Left cardiac atrium (tissue), 4 donors: ENCODE data around the gene OXSR1. TPM values are rescaled to one million over a fixed set of nuclear protein-coding genes. Genes with fewer than 3 reads are reported as not detected.

Experiments used
- ATAC-seq, 2 donors: fragments of 200-7000 bp; cut with Tn5 transposase; one replicate each; pipeline ENCODE4 v1.9.1; 2020; ENCODE audit warnings: mild to moderate bottlenecking in 2 of 2, moderate library complexity in 2 of 2
- DNase-seq: peaks from one replicate; pipeline ENCODE4 v3.0.0-alpha.2; 2020
- intact Hi-C, 2 donors: fragments of 100-400 bp; cut with DNase I; formaldehyde crosslinking; loops; one replicate each; pipeline versions ENCODE4 v1.14.1 to v1.15.1; 2022 to 2023
- long read RNA-seq: library from polyadenylated mRNA; unstranded; transcript quantifications from one replicate; pipeline ENCODE4 v2.0.0, GENCODE V29; 2021
- total RNA-seq, 2 donors: library from RNA; stranded (reverse); fragmentation: NEBNext Ultra II Directional; extraction: Animal tissue kit (Norgen Biotek cat#: 25700); gene quantifications; one replicate each; pipeline ENCODE4 v1.2.1, GENCODE V29; 2021
- donor health status: DM: no; HTN: yes; CAD: no.
- donor health status: DM: no; HTN: yes; CAD: no; lungs with severe emphysema.
- donor health status: DM: yes; HTN: yes; CAD: no.
- donor health status: Dilated cardiomyopathy.

Gene OXSR1
- 10 to 100 TPM; 21.4 to 35.2 TPM for total RNA-seq
- long read RNA-seq, full-length matches to known transcripts: 5 of 16 reads
- long read RNA-seq, partial matches to known transcripts: 9 of 16 reads
- long read RNA-seq, other reads (novel, unspliced or antisense): 2 of 16 reads

- peak; percentile 94 to 97 for ATAC-seq
- peak; percentile 100 for DNase-seq
- intact Hi-C loops: no loop called here
Observed at GRCh38 chr3:38164952-38165721, at the start of gene OXSR1. OXSR1 (plus strand) TSS chr3:38165537; CDS start chr3:38165877, 340 bp downstream.

- no peak for DNase-seq
- ATAC-seq: no peak
- intact Hi-C loops: loop anchor here (5.0 to 10.0 kb wide), 2 partner anchors 231 to 359 kb away; partner anchors contain the start of gene XYLB (in 1 of the 2)
Observed at GRCh38 chr3:38115645-38116427, 49.5 kb upstream of the OXSR1 start.

GRCh38 chr3:38116471-38117162 is 48.7 kb upstream of the OXSR1 start:
- ATAC-seq (peak in 1 of 2 donors; percentile 3), DNase-seq (no peak)
- intact Hi-C loops: loop anchor here (5.0 to 10.0 kb wide), 2 partner anchors 231 to 358 kb away; partner anchors contain the start of gene XYLB (in 1 of the 2)

- DNase-seq: no peak
- peak; percentile 43 to 52 for ATAC-seq
- intact Hi-C loops: loop anchor here (5.0 to 10.0 kb wide), 2 partner anchors 230 to 358 kb away; partner anchors contain the start of gene XYLB (in 1 of the 2)
Observed at GRCh38 chr3:38117163-38117716, 48.1 kb upstream of the OXSR1 start.

GRCh38 chr3:38117748-38118420 is 47.5 kb upstream of the OXSR1 start:
- peak; percentile 62 to 71 for ATAC-seq
- intact Hi-C loops: loop anchor here (5.0 to 10.0 kb wide), 2 partner anchors 229 to 357 kb away; partner anchors contain the start of gene XYLB (in 1 of the 2)
- DNase-seq: peak; percentile 66

- intact Hi-C loops: loop anchor here (5.0 to 10.0 kb wide), 2 partner anchors 229 to 356 kb away; partner anchors contain the start of gene XYLB (in 1 of the 2)
Observed at GRCh38 chr3:38118421-38119247, 46.7 kb upstream of the OXSR1 start.

GRCh38 chr3:38119248-38119544 is 46.1 kb upstream of the OXSR1 start:
- no peak for DNase-seq
- intact Hi-C loops: loop anchor here (5.0 to 10.0 kb wide), 2 partner anchors 228 to 356 kb away; partner anchors contain the start of gene XYLB (in 1 of the 2)
- no peak for ATAC-seq

More at GRCh38 chr3:38118421-38119247, 46.7 kb upstream of the OXSR1 start:
- ATAC-seq (no peak), DNase-seq (no peak)

- no peak for ATAC-seq
- intact Hi-C loops: loop anchor here (5.0 to 10.0 kb wide), 2 partner anchors 227 to 355 kb away; partner anchors contain the start of gene XYLB (in 1 of the 2)
- no peak for DNase-seq
Observed at GRCh38 chr3:38119821-38120692, 45.3 kb upstream of the OXSR1 start.

GRCh38 chr3:38120693-38121450 is 44.5 kb upstream of the OXSR1 start:
- ATAC-seq (no peak), DNase-seq (no peak)
- intact Hi-C loops: no loop called here

- no peak for ATAC-seq
- intact Hi-C loops: no loop called here
- no peak for DNase-seq
Observed at GRCh38 chr3:38121451-38121831, 43.9 kb upstream of the OXSR1 start.

GRCh38 chr3:38121832-38122461 is 43.4 kb upstream of the OXSR1 start:
- DNase-seq (no peak), ATAC-seq (no peak)
- intact Hi-C loops: no loop called here

- no peak for ATAC-seq
- no peak for DNase-seq
- intact Hi-C loops: no loop called here
Observed at GRCh38 chr3:38122712-38123290, 42.5 kb upstream of the OXSR1 start.

GRCh38 chr3:38124324-38125122 is 40.8 kb upstream of the OXSR1 start:
- ATAC-seq (no peak), DNase-seq (no peak)
- intact Hi-C loops: no loop called here
